ENCODE measurements around the gene GRIK3.

- TF ChIP-seq MAFK (IDR thresholded peaks at IDR 0.05; ENCODE audit: partially characterized antibody) (no peak), ZFP36 (IDR thresholded peaks at IDR 0.05; ENCODE audit: borderline replicate concordance, partially characterized antibody) (no peak)
- TF ChIP-seq, protein P1, sequence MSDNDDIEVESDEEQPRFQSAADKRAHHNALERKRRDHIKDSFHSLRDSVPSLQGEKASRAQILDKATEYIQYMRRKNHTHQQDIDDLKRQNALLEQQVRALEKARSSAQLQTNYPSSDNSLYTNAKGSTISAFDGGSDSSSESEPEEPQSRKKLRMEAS (IDR thresholded peaks at IDR 0.05) = no peak
Measured at GRCh38 chr1:37040773-37041172, 6.5 kb upstream of the GRIK3 start.
